Small intestine (tissue), 7 donors: ENCODE results near the gene TOLLIP. TPM values are rescaled to one million over a fixed set of nuclear protein-coding genes. Genes with fewer than 3 reads are reported as not detected.
"Not testable (repeated sequence)": the region's sequence is repeated elsewhere in the genome, so short reads cannot be mapped to it uniquely, and the experiment has no call there.

Source experiments
- DNase-seq, 2 donors: peaks; one replicate each; pipeline versions ENCODE4 v3.0.0 to v3.0.0-alpha.2; 2013
- FAIRE-seq: peaks from 2 replicates; lab custom pipeline; 2012; peaks lifted over from hg19 to GRCh38; lab: Jason Lieb, UNC
- H3K27ac ChIP-seq, 3 donors: one replicate each; pipeline ENCODE4 v1.5.1; 2013; ENCODE audit warnings: low read length in 2 of 3, mild to moderate bottlenecking in 2 of 3, control low read depth in 1 of 3, inconsistent platforms in 1 of 3, low read depth in 1 of 3, moderate library complexity in 1 of 3
- H3K27me3 ChIP-seq, 3 donors: one replicate each; pipeline ENCODE4 v1.6.1; 2013; ENCODE audit warnings: low read length in 3 of 3, inconsistent platforms in 1 of 3; ENCODE audit not compliant: control insufficient read depth in 3 of 3, insufficient read depth in 3 of 3
- H3K36me3 ChIP-seq, 3 donors: one replicate each; pipeline ENCODE4 v1.6.1; 2013; ENCODE audit warnings: low read length in 3 of 3, inconsistent platforms in 1 of 3, low read depth in 1 of 3, mild to moderate bottlenecking in 1 of 3, moderate library complexity in 1 of 3; ENCODE audit not compliant: control insufficient read depth in 3 of 3, insufficient read depth in 2 of 3
- H3K4me1 ChIP-seq, 3 donors: one replicate each; pipeline ENCODE4 v1.6.1; 2013; ENCODE audit warnings: low read length in 2 of 3, inconsistent platforms in 1 of 3, low read depth in 1 of 3, mild to moderate bottlenecking in 1 of 3, moderate library complexity in 1 of 3; ENCODE audit not compliant: control insufficient read depth in 3 of 3, insufficient read depth in 2 of 3
- H3K4me3 ChIP-seq, 3 donors: one replicate each; pipeline ENCODE4 v1.5.1; 2013; ENCODE audit warnings: low read length in 3 of 3, control low read depth in 1 of 3, inconsistent platforms in 1 of 3, low read depth in 1 of 3, mild to moderate bottlenecking in 1 of 3, moderate library complexity in 1 of 3
- H3K9me3 ChIP-seq, 2 donors: one replicate each; pipeline ENCODE4 v1.6.1; 2013; ENCODE audit warnings: low read depth in 1 of 2, low read length in 1 of 2; ENCODE audit not compliant: control insufficient read depth in 2 of 2, insufficient read depth in 1 of 2
- WGBS, 3 donors: extraction: QIAGEN DNeasy Blood & Tissue Kit; methylation state at CpG; one replicate each; pipeline ENCODE4 v1.1.7; 2013; 5-methylcytosine and 5-hydroxymethylcytosine counted together
- polyA plus RNA-seq, 4 donors: library from polyadenylated mRNA; stranded (reverse) in 3 of 4; unstranded in 1 of 4; fragments of 200-250 nt in 3 of 4; fragments of 120-200 nt in 1 of 4; gene quantifications; one replicate each; pipeline versions ENCODE4 v1.2.1 to v1.2.3, GENCODE V29; 2013
- donor health status: healthy with polysubstance abuse.
- donor health status: control.
- donor health status: control.
- donor health status: Bipolar disorder and iron deficiency.
- donor health status: healthy.

Gene TOLLIP
- polyA plus RNA-seq, 4 donors, result 33.1 to 57.0 (median 41.0) TPM

GRCh38 chr11:1248951-1249350, 60.5 kb downstream of the TOLLIP start:
- H3K27ac ChIP-seq, H3K36me3 ChIP-seq, H3K4me1 ChIP-seq, DNase-seq, H3K4me3 ChIP-seq, H3K27me3 ChIP-seq, H3K9me3 ChIP-seq, FAIRE-seq: not testable (repeated sequence)
- 87 to 95% (median 91%) methylated on average over 8 to 13 of the region's 18 CpGs for WGBS, 3 donors

- not testable (repeated sequence) for H3K4me1 ChIP-seq, H3K27ac ChIP-seq, FAIRE-seq, DNase-seq, H3K36me3 ChIP-seq, H3K4me3 ChIP-seq, H3K27me3 ChIP-seq
- WGBS, 3 donors, result 87 to 93% (median 90%) methylated on average over 6 to 14 of the region's 14 CpGs
- peaks cover 0 to 11% of the 10 kb centered on the region in 2 donors for H3K9me3 ChIP-seq
These were observed 62.4 kb downstream of the TOLLIP start for GRCh38 chr11:1247026-1247425.

- FAIRE-seq, DNase-seq, H3K36me3 ChIP-seq, H3K4me1 ChIP-seq, H3K27ac ChIP-seq, H3K27me3 ChIP-seq, H3K4me3 ChIP-seq: not testable (repeated sequence)
- peaks cover 0 to 15% of the 10 kb centered on the region in 2 donors for H3K9me3 ChIP-seq
- 80 to 92% (median 88%) methylated on average over 12 to 14 of the region's 14 CpGs for WGBS, 3 donors
These were observed 63.1 kb downstream of the TOLLIP start for GRCh38 chr11:1246301-1246700.

GRCh38 chr11:1245717-1246116, 63.7 kb downstream of the TOLLIP start:
- not testable (repeated sequence) for H3K27ac ChIP-seq, DNase-seq, H3K4me3 ChIP-seq, FAIRE-seq, H3K27me3 ChIP-seq, H3K4me1 ChIP-seq, H3K36me3 ChIP-seq
- peaks cover 0 to 13% of the 10 kb centered on the region in 2 donors for H3K9me3 ChIP-seq
- WGBS, 3 donors, result 84 to 94% (median 93%) methylated on average over 10 to 13 of the region's 14 CpGs

- not testable (repeated sequence) for H3K27me3 ChIP-seq, H3K4me1 ChIP-seq, H3K27ac ChIP-seq, FAIRE-seq, DNase-seq, H3K4me3 ChIP-seq, H3K36me3 ChIP-seq
- 89 to 96% (median 95%) methylated on average over 8 to 9 of the region's 9 CpGs for WGBS, 3 donors
- peaks cover 0 to 13% of the 10 kb centered on the region in 2 donors for H3K9me3 ChIP-seq
These were observed 64.9 kb downstream of the TOLLIP start for GRCh38 chr11:1244557-1244956.

GRCh38 chr11:1243521-1243920, 65.9 kb downstream of the TOLLIP start:
- not testable (repeated sequence) for H3K4me3 ChIP-seq
- WGBS, 3 donors, result 85 to 93% (median 89%) methylated on average over 6 to 13 of the region's 18 CpGs

GRCh38 chr11:1242751-1243150, 66.7 kb downstream of the TOLLIP start:
- not testable (repeated sequence) for H3K4me1 ChIP-seq, DNase-seq, H3K4me3 ChIP-seq, H3K27me3 ChIP-seq, H3K36me3 ChIP-seq, H3K27ac ChIP-seq, FAIRE-seq
- 79 to 95% (median 90%) methylated on average over 4 to 8 of the region's 11 CpGs for WGBS, 3 donors
- H3K9me3 ChIP-seq, result peaks cover 0 to 13% of the 10 kb centered on the region in 2 donors

More at GRCh38 chr11:1243521-1243920, 65.9 kb downstream of the TOLLIP start:
- not testable (repeated sequence) for H3K36me3 ChIP-seq, H3K4me1 ChIP-seq, H3K27me3 ChIP-seq, H3K27ac ChIP-seq, FAIRE-seq, DNase-seq
- H3K9me3 ChIP-seq, result peaks cover 0 to 13% of the 10 kb centered on the region in 2 donors

GRCh38 chr11:1242289-1242688, 67.1 kb downstream of the TOLLIP start:
- 92 to 94% (median 92%) methylated on average over 18 to 20 of the region's 20 CpGs for WGBS, 3 donors
- peaks cover 0 to 13% of the 10 kb centered on the region in 2 donors for H3K9me3 ChIP-seq
- no peak overlapping the region for H3K4me3 ChIP-seq
- no peaks in the 10 kb centered on the region for H3K27me3 ChIP-seq
- peaks cover 0 to 3% (median 0%) of the 10 kb centered on the region in 3 donors for H3K36me3 ChIP-seq
- no peaks in the 10 kb centered on the region for H3K4me1 ChIP-seq
- DNase-seq (no peak), FAIRE-seq (no peak)
- H3K27ac ChIP-seq, result no peak overlapping the region

- no peak for DNase-seq
- FAIRE-seq, result no peak
- no peaks in the 10 kb centered on the region for H3K27me3 ChIP-seq
- no peak overlapping the region for H3K27ac ChIP-seq
- no peaks in the 10 kb centered on the region for H3K4me1 ChIP-seq
- 92 to 95% (median 94%) methylated on average over 19 to 20 of the region's 20 CpGs for WGBS, 3 donors
- H3K9me3 ChIP-seq, result peaks cover 0 to 13% of the 10 kb centered on the region in 2 donors
- peaks cover 0 to 3% (median 0%) of the 10 kb centered on the region in 3 donors for H3K36me3 ChIP-seq
- no peak overlapping the region for H3K4me3 ChIP-seq
These were observed 67.7 kb downstream of the TOLLIP start for GRCh38 chr11:1241706-1242105.
